ENCODE results near the gene SPTLC3. TPM values are rescaled to one million over a fixed set of nuclear protein-coding genes. Genes with fewer than 3 reads are reported as not detected.
A peak's percentile ranks its signal among the peaks of the same experiment; 100 is the strongest.

SPTLC3 gene
- polyA plus RNA-seq, 1 donor = 42.0 TPM

DNA sequence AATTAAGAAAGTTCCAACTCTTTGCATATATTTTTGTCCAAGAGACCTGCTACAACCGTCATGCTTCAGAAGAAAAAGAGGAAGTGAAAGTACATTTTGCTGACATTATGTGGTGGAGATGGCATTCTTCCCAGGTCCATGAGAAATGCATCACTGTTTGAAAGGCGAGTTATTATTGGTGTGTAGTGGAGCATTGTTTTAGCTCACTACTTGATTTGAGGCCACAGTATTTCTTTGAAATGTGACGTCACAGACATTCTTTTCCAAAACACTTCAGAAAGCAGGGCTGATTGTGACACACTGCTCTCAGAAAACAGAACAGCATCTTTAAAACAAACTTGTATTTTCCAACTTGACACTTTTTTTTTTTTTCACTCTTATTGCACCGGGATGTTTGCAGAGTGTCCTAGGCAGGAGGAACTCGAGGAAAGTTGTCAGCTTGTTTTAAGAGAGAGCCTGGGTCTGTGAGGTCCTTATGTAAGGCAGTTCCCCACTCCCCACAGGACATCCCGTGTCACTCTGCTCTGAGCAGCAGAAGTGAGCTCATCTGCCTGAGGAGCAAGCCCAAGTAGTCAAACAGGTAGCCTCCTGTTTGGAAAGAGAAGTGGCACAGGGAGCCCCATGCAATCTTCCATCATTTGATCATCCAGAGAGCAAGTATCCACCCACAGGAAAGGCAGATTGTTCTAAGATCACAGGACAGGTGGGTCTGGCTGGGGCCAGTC, 1.1 kb downstream of the SPTLC3 start:
- no peaks in the 10 kb centered on the region for H3K9me3 ChIP-seq (ENCODE audit: control insufficient read depth, low read depth, low read length)
- peak overlapping the region; percentile 66 for H3K27ac ChIP-seq (ENCODE audit: low read length)
- peaks cover 10% of the 10 kb centered on the region for H3K4me1 ChIP-seq (ENCODE audit: control insufficient read depth, insufficient read depth, low read length)
- peak overlapping the region; percentile 47 for H3K4me3 ChIP-seq (ENCODE audit: low read length)
- H3K36me3 ChIP-seq (ENCODE audit: control insufficient read depth, insufficient read depth, low read length) = peaks cover 4% of the 10 kb centered on the region
- DNase-seq = peak; percentile 55 to 74
- H3K27me3 ChIP-seq (ENCODE audit: control insufficient read depth, insufficient read depth, low read length) = no peaks in the 10 kb centered on the region
- 0% methylated on average over 1 of the region's 6 CpGs for WGBS (ENCODE audit: insufficient coverage, low lambda C conversion rate)

DNA sequence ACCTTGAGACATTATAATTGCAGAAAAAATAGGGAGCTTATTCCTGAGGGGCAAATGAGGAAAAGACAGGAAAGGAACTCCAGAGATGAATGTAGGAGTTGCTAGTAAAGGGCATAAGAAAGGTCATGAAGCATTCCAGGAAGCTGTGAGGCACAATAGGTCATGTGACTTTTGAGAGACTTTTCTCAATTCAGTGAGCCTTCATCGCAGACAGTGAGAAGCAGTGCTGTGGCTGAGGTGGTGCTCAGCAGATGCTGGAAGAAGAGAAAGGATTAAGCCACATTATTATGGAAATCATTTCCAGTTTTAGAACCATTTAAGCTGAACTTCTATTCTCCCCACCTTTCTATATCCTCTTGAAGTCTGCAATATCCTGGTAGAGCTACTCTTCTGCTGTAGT, 4.1 kb downstream of the SPTLC3 start:
- no CpG with 5 or more reads among the region's 1 CpG for WGBS (ENCODE audit: insufficient coverage, low lambda C conversion rate)
- H3K9me3 ChIP-seq (ENCODE audit: control insufficient read depth, low read depth, low read length) = no peaks in the 10 kb centered on the region
- H3K27ac ChIP-seq (ENCODE audit: low read length) = no peak overlapping the region
- peaks cover 8% of the 10 kb centered on the region for H3K36me3 ChIP-seq (ENCODE audit: control insufficient read depth, insufficient read depth, low read length)
- H3K27me3 ChIP-seq (ENCODE audit: control insufficient read depth, insufficient read depth, low read length) = no peaks in the 10 kb centered on the region
- H3K4me3 ChIP-seq (ENCODE audit: low read length) = no peak overlapping the region
- peaks cover 13% of the 10 kb centered on the region for H3K4me1 ChIP-seq (ENCODE audit: control insufficient read depth, insufficient read depth, low read length)
- DNase-seq = peak in 1 of 2 donors; percentile 43

DNA sequence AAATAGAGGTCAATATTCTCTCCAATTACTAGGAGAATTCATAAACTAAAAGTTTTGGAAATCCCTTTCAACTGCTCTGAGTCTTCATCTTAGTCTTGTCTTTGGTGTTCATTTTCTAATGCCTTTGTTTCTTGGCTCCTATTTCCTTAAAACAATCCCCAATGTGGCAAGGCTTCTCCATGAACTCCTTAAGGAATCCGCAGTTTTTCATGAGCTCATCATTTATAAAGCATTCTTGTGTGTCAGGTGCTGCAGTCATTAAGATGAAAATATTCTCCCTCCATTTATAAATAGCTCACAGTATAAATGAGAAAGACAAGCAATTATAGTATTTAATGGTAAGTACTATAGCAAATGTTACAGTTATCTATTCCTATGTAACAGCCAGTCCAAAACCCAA, 4.6 kb downstream of the SPTLC3 start:
- Histone ChIP-seq H3K36me3 (ENCODE audit: control insufficient read depth, insufficient read depth, low read length) (peaks cover 8% of the 10 kb centered on the region), H3K4me3 (ENCODE audit: low read length) (no peak overlapping the region), H3K27ac (ENCODE audit: low read length) (no peak overlapping the region), H3K9me3 (ENCODE audit: control insufficient read depth, low read depth, low read length) (no peaks in the 10 kb centered on the region), H3K4me1 (ENCODE audit: control insufficient read depth, insufficient read depth, low read length) (peaks cover 15% of the 10 kb centered on the region), H3K27me3 (ENCODE audit: control insufficient read depth, insufficient read depth, low read length) (no peaks in the 10 kb centered on the region)
- WGBS (ENCODE audit: insufficient coverage, low lambda C conversion rate) = no CpG with 5 or more reads among the region's 1 CpG
- no peak for DNase-seq

DNA sequence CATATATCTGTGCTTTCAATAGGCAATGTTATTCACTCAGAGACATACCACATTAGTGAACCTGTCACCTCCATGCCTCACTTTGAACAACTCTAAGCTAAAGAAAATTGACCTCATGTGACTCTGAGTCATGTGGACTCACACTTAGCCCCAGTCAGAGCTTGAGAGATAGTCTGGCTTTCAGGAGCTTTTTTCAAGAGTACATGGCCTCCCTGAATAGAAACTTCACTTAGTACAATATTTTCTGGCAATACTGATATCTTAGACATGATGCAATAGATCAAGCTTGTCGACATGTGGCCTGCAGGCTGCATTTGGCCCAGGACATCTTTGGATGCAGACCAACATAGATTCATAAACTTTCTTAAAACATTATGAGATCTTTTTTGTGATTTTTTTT, 8.5 kb downstream of the SPTLC3 start:
- H3K9me3 ChIP-seq (ENCODE audit: control insufficient read depth, low read depth, low read length) = peaks cover 15% of the 10 kb centered on the region
- H3K27me3 ChIP-seq (ENCODE audit: control insufficient read depth, insufficient read depth, low read length) = no peaks in the 10 kb centered on the region
- no peak overlapping the region for H3K4me3 ChIP-seq (ENCODE audit: low read length)
- peak; percentile 72 to 82 for DNase-seq
- H3K36me3 ChIP-seq (ENCODE audit: control insufficient read depth, insufficient read depth, low read length) = peaks cover 19% of the 10 kb centered on the region
- WGBS (ENCODE audit: insufficient coverage, low lambda C conversion rate) = no CpG with 5 or more reads among the region's 1 CpG
- H3K27ac ChIP-seq (ENCODE audit: low read length) = peak overlapping the region; percentile 52
- H3K4me1 ChIP-seq (ENCODE audit: control insufficient read depth, insufficient read depth, low read length) = peaks cover 15% of the 10 kb centered on the region

DNA sequence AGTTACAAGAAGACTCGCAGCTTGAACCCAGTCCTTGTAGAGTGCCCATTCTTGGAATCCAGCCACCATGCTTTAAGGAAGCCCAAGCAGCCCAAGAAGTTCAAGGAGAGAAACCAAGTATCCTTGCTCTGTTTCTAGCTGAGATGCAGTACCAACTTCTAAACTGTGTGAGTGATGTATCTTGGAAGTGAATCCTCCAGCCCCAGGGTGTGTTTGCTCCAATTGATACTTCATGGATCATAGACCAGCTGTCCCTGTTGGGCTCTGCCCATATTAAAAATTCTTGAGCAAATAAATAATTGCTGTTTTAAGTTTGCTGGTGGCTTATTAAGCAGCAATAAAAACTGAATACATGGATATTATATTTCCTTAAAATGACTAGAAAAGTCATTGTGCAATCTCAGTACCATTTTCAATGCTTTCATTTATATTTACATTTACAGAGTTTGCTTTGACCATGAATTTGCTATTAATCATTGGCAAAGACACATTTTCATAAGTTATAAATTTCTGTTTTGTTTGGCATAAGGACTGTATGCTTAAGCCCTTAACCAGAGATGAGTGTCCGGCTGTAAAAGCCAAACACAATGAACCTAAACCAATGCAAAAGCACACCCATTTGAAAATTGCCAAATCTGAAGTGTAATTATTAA, 9.2 kb downstream of the SPTLC3 start:
- H3K9me3 ChIP-seq (ENCODE audit: control insufficient read depth, low read depth, low read length) = peaks cover 15% of the 10 kb centered on the region
- peaks cover 10% of the 10 kb centered on the region for H3K4me1 ChIP-seq (ENCODE audit: control insufficient read depth, insufficient read depth, low read length)
- H3K36me3 ChIP-seq (ENCODE audit: control insufficient read depth, insufficient read depth, low read length) = peaks cover 23% of the 10 kb centered on the region
- DNase-seq = no peak
- no CpG with 5 or more reads among the region's 2 CpGs for WGBS (ENCODE audit: insufficient coverage, low lambda C conversion rate)
- H3K4me3 ChIP-seq (ENCODE audit: low read length) = no peak overlapping the region
- H3K27me3 ChIP-seq (ENCODE audit: control insufficient read depth, insufficient read depth, low read length) = no peaks in the 10 kb centered on the region
- peak overlapping the region; percentile 52 for H3K27ac ChIP-seq (ENCODE audit: low read length)

DNA sequence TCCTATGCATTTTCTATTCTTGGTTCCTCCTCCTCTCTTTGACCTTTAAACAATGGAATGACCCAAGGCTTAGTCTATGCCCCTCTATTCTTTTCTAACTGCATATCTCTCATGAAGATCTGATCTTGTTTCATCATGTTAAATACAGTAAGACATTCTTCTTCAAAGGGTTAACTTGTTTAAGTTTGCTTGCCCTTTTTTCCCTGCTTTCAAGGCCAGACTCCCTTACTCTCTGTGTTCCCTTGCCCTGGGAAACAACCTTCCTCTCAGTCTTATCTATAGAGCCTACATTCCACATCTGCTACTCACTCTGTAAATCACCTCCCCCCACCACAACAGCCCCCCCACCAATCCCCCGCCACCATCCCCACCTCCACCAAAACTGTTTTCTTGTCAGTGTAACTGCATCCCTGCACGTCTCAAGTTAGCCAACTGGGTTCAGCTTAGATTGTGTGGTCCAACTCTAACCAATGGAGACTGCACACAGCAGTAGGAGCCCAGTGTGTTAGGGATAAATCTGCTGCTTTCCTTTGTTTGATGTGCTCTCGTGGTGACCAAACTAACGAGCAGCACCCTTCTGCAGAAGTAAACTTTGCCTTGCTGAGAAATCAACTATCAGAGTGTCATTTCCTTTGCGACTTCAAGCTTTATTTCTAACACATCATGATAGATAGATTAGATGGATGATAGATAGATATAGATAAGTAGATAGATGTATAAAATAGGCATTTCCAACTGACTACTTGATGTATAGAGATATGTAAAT, 12.6 kb downstream of the SPTLC3 start:
- H3K27me3 ChIP-seq (ENCODE audit: control insufficient read depth, insufficient read depth, low read length) = no peaks in the 10 kb centered on the region
- H3K4me3 ChIP-seq (ENCODE audit: low read length) = no peak overlapping the region
- peaks cover 15% of the 10 kb centered on the region for H3K9me3 ChIP-seq (ENCODE audit: control insufficient read depth, low read depth, low read length)
- WGBS (ENCODE audit: insufficient coverage, low lambda C conversion rate) = 94% methylated on average over 3 of the region's 5 CpGs
- H3K4me1 ChIP-seq (ENCODE audit: control insufficient read depth, insufficient read depth, low read length) = peaks cover 5% of the 10 kb centered on the region
- peaks cover 19% of the 10 kb centered on the region for H3K36me3 ChIP-seq (ENCODE audit: control insufficient read depth, insufficient read depth, low read length)
- no peak for DNase-seq
- no peak overlapping the region for H3K27ac ChIP-seq (ENCODE audit: low read length)

DNA sequence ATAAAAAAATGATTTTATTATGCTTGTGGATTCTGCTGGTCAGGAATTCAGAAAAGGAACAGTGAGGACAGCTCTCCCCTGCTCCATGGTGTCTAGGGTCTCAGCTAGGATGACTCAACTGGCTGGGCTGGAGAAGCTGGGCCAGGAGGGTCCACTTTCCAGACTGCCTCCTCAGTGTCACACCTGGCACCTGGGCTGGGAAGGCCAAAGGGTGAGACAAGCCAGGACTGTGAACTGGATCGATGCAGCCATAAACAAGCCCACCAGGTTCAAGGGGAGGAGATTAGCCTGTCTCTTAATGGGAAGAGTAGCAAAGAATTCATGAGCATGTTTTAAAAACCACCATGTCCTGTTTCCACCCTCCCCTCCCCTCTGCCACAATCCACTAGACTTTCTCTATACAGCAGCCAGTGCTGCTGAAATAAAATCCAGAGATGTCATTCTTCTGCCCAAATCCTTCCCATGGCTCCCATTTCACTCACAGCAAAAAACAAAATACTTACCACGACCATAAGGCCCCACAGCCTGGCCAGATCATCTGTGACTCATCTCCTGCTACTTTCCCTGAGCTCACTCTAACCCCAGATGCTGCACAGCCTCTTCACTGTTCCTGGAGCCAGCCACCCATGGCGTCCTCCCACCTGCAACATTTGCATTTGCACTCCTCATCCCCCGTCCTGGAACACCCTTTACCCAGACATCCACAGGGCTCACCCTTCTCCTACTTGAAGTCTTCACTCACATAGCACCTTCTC, 13.8 kb downstream of the SPTLC3 start:
- Histone ChIP-seq H3K27ac (ENCODE audit: low read length) (no peak overlapping the region), H3K36me3 (ENCODE audit: control insufficient read depth, insufficient read depth, low read length) (peaks cover 23% of the 10 kb centered on the region), H3K4me3 (ENCODE audit: low read length) (no peak overlapping the region), H3K27me3 (ENCODE audit: control insufficient read depth, insufficient read depth, low read length) (no peaks in the 10 kb centered on the region), H3K4me1 (ENCODE audit: control insufficient read depth, insufficient read depth, low read length) (peaks cover 5% of the 10 kb centered on the region), H3K9me3 (ENCODE audit: control insufficient read depth, low read depth, low read length) (peaks cover 15% of the 10 kb centered on the region)
- no CpG with 5 or more reads among the region's 4 CpGs for WGBS (ENCODE audit: insufficient coverage, low lambda C conversion rate)
- DNase-seq = no peak

DNA sequence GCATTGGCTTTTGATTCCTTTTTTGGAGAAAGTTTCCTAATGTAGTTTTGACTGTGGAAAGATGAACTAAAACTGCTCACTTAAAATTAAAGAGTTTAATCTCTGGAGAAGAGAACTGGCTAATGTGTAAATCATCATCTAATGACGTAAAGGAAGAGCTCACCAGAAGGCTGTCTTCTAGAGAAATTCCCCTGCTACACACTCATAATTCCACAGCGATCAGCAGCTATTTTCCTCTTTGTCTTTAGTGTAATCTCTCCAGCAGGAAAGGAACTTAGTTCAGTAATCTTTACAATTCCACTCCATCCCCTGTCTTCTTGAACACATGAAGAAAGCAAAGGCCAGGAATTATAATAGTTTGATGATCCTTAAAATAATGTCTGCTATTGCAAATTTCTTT, 15.8 kb downstream of the SPTLC3 start:
- Histone ChIP-seq H3K27ac (ENCODE audit: low read length) (no peak overlapping the region), H3K27me3 (ENCODE audit: control insufficient read depth, insufficient read depth, low read length) (no peaks in the 10 kb centered on the region), H3K4me1 (ENCODE audit: control insufficient read depth, insufficient read depth, low read length) (no peaks in the 10 kb centered on the region), H3K9me3 (ENCODE audit: control insufficient read depth, low read depth, low read length) (peaks cover 15% of the 10 kb centered on the region), H3K36me3 (ENCODE audit: control insufficient read depth, insufficient read depth, low read length) (peaks cover 17% of the 10 kb centered on the region), H3K4me3 (ENCODE audit: low read length) (no peak overlapping the region)
- no peak for DNase-seq
- WGBS (ENCODE audit: insufficient coverage, low lambda C conversion rate) = no CpG with 5 or more reads among the region's 2 CpGs

DNA sequence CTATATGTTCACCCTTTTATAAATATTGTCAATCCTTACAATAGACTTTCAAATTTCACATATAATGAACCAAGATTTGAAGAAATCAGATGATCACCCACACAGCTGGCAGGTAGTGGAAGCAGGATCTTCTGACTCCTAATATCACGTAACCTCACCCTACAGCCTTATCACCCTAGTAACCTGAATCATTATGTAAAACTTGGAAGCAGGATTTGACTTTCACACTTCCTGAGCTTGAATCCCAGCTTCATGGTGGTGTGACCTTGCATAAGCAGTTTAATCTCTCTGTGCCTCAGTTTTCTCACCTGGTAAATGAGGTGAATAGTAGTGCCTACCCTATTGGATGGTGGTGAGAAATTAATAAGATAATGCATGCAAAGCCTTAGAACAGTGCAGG, 16.4 kb downstream of the SPTLC3 start:
- Histone ChIP-seq H3K9me3 (ENCODE audit: control insufficient read depth, low read depth, low read length) (peaks cover 11% of the 10 kb centered on the region), H3K36me3 (ENCODE audit: control insufficient read depth, insufficient read depth, low read length) (peaks cover 15% of the 10 kb centered on the region), H3K4me1 (ENCODE audit: control insufficient read depth, insufficient read depth, low read length) (no peaks in the 10 kb centered on the region), H3K27me3 (ENCODE audit: control insufficient read depth, insufficient read depth, low read length) (no peaks in the 10 kb centered on the region), H3K4me3 (ENCODE audit: low read length) (no peak overlapping the region), H3K27ac (ENCODE audit: low read length) (no peak overlapping the region)
- WGBS (ENCODE audit: insufficient coverage, low lambda C conversion rate) = no CpG with 5 or more reads among the region's 1 CpG
- DNase-seq = no peak

GRCh38 chr20:13028001-13028400, 19.2 kb downstream of the SPTLC3 start:
- no peaks in the 10 kb centered on the region for H3K27me3 ChIP-seq (ENCODE audit: control insufficient read depth, insufficient read depth, low read length)
- no peaks in the 10 kb centered on the region for H3K9me3 ChIP-seq (ENCODE audit: control insufficient read depth, low read depth, low read length)
- DNase-seq = no peak
- H3K36me3 ChIP-seq (ENCODE audit: control insufficient read depth, insufficient read depth, low read length) = peaks cover 14% of the 10 kb centered on the region
- no peak overlapping the region for H3K4me3 ChIP-seq (ENCODE audit: low read length)
- WGBS (ENCODE audit: insufficient coverage, low lambda C conversion rate) = 100% methylated on average over 1 of the region's 4 CpGs
- no peak overlapping the region for H3K27ac ChIP-seq (ENCODE audit: low read length)
- no peaks in the 10 kb centered on the region for H3K4me1 ChIP-seq (ENCODE audit: control insufficient read depth, insufficient read depth, low read length)

Measured in large intestine (tissue), 3 donors.